ENCODE results near the gene TCP11L2.

- TF ChIP-seq CTCF (IDR thresholded peaks at IDR 0.05; ENCODE audit: insufficient read depth, low read depth, low read length) (no peak), EZH2 (IDR thresholded peaks at IDR 0.05; ENCODE audit: insufficient read depth, low read length) (no peak)
Measured at GRCh38 chr12:106358396-106359241, 56.1 kb downstream of the TCP11L2 start.

All from astrocyte (in vitro differentiated cells and primary cell).